ENCODE data around the gene NAT9. TPM values are rescaled to one million over a fixed set of nuclear protein-coding genes. Genes with fewer than 3 reads are reported as not detected.

The NAT9 gene
- total and polyA plus RNA-seq, 2 donors (not counting 1 experiment from before 2014, with no cell fraction given): 66.6 to 73.6 TPM

DNA sequence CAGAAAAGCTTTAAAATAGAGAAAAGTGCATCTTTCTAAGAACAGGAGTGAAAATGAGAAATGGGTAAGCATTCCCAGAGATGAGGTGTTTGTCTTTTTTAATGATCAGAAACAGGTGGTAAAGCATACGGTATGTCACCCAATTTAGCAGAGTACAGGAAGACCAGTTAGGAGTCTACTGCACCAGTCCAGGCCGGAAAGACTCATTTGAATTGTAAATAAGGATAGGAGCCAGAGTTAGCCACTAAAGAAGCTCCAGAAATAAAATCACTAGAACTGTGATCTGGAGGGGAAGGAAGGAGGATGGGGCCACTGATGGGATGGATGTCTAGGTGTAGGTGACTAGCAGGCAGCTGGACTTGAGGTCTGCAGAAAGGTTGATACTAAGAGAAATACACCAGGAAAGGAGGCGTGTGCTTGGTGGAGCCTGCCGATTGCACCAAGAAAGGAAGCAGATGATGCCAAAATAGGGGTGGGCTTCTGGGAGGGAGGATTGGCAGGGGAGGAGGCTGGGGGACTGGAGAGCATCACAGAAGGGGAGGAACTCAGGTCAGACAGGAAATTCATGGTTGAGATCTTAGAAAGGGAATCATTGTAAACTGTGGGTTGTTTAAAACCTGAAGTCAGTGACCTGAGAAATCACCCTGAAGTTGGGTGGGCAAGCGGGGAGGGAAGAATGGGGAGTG, 8.1 kb upstream of the NAT9 start:
- Histone ChIP-seq H3K9me3 (ENCODE audit: control extremely low read depth in 1 of 3, control insufficient read depth in 2 of 3, insufficient read depth in 1 of 3, low read length in 2 of 3) (no peaks in the 10 kb centered on the region), H3K27me3 (replicated peaks in 1 of 4; ENCODE audit: control extremely low read depth in 1 of 4, control insufficient read depth in 3 of 4, insufficient read depth in 4 of 4, low read length in 3 of 4) (no peaks in the 10 kb centered on the region), H3K27ac (ENCODE audit: low read length in 2 of 2) (no peak overlapping the region), H3K4me3 (ENCODE audit: control extremely low read depth in 1 of 5, extremely low read depth in 1 of 5, insufficient read depth in 1 of 5, low read depth in 2 of 5, low read length in 4 of 5) (peak overlapping the region in 1 of 5 experiments; percentile 5), H3K79me2 (ENCODE audit: control insufficient read depth, insufficient read depth, low read length) (peaks cover 25% of the 10 kb centered on the region), H2AFZ (ENCODE audit: insufficient read depth, low read depth, low read length, poor library complexity, severe bottlenecking) (no peak overlapping the region), H4K20me1 (ENCODE audit: control insufficient read depth, insufficient read depth, low read length, poor library complexity, severe bottlenecking) (peaks cover 34% of the 10 kb centered on the region), H3K4me2 (replicated peaks; ENCODE audit: low read depth, low read length, poor library complexity, severe bottlenecking) (peak overlapping the region; percentile 39), H3K36me3 (replicated peaks in 1 of 2; ENCODE audit: control extremely low read depth in 1 of 2, control insufficient read depth in 1 of 2, extremely low read depth in 1 of 2, insufficient read depth in 2 of 2, low read length in 1 of 2) (peaks cover 0 to 13% of the 10 kb centered on the region in 2 experiments), H3K4me1 (ENCODE audit: control insufficient read depth in 2 of 2, insufficient read depth in 2 of 2, low read length in 2 of 2) (peaks cover 30 to 53% of the 10 kb centered on the region in 2 donors), H3K9ac (ENCODE audit: low read length) (peak overlapping the region; percentile 5)
- CTCF ChIA-PET: interaction anchor here (0.7 to 7.1 kb wide), 8 partner anchors 11 to 127 kb away, joined by 3 to 41 read pairs (median 6); no protein-coding TSS in a partner anchor
- Mint-ChIP-seq H3K27ac (peak overlapping the region; percentile 54), H3K4me1 (peaks cover 59% of the 10 kb centered on the region), H3K27me3 (no peaks in the 10 kb centered on the region), H3K9me3 (ENCODE audit: insufficient read depth) (no peaks in the 10 kb centered on the region), H3K4me3 (peak overlapping the region; percentile 42)
- no peak for DNase-seq
- no peak for TF ChIP-seq EZH2 (IDR thresholded peaks at IDR 0.05; ENCODE audit: borderline replicate concordance, insufficient read depth, low read depth, low read length, poor library complexity, severe bottlenecking)
- TF ChIP-seq, protein P1, sequence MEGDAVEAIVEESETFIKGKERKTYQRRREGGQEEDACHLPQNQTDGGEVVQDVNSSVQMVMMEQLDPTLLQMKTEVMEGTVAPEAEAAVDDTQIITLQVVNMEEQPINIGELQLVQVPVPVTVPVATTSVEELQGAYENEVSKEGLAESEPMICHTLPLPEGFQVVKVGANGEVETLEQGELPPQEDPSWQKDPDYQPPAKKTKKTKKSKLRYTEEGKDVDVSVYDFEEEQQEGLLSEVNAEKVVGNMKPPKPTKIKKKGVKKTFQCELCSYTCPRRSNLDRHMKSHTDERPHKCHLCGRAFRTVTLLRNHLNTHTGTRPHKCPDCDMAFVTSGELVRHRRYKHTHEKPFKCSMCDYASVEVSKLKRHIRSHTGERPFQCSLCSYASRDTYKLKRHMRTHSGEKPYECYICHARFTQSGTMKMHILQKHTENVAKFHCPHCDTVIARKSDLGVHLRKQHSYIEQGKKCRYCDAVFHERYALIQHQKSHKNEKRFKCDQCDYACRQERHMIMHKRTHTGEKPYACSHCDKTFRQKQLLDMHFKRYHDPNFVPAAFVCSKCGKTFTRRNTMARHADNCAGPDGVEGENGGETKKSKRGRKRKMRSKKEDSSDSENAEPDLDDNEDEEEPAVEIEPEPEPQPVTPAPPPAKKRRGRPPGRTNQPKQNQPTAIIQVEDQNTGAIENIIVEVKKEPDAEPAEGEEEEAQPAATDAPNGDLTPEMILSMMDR (IDR thresholded peaks at IDR 0.05): no peak
- intact Hi-C loops (cut with micrococcal nuclease): no loop called here
- 49% methylated on average over 5 of the region's 5 CpGs for WGBS (ENCODE audit: insufficient coverage)
- POLR2A ChIA-PET: no interaction called here
- ATAC-seq (ENCODE audit: low read depth): no peak

DNA sequence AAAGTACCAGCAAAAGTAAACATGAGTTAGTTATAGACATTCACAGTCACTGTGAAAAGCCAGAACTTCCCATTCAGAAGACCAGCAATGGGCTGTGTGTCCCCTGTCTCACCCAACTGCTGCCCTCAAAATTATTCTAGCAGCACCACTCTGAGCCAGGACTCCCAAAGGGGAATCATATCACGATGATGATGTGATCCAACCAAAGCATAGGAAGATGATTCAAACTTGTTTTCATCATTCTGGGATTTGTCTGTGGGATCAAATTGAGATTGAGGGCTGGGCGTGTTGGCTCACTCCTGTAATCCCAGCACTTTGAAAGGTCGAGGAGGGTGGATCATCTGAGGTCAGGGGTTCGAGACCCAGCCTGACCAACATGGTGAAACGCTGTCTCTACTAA, 6.4 kb upstream of the NAT9 start:
- ChIA-PET CTCF (interaction anchor here (0.6 to 7.1 kb wide), 6 partner anchors 9 to 125 kb away, joined by 3 to 41 read pairs (median 7); no protein-coding TSS in a partner anchor), POLR2A (no interaction called here)
- no peak overlapping the region for H3K4me2 ChIP-seq (replicated peaks; ENCODE audit: low read depth, low read length, poor library complexity, severe bottlenecking)
- Mint-ChIP-seq H3K4me3 (no peak overlapping the region), H3K4me1 (peaks cover 71% of the 10 kb centered on the region), H3K27ac (no peak overlapping the region), H3K27me3 (no peaks in the 10 kb centered on the region), H3K9me3 (ENCODE audit: insufficient read depth) (no peaks in the 10 kb centered on the region)
- no peak overlapping the region for H3K9ac ChIP-seq (ENCODE audit: low read length)
- H3K4me1 ChIP-seq (ENCODE audit: control insufficient read depth in 2 of 2, insufficient read depth in 2 of 2, low read length in 2 of 2): peaks cover 35 to 60% of the 10 kb centered on the region in 2 donors
- no peak for TF ChIP-seq EZH2 (IDR thresholded peaks at IDR 0.05; ENCODE audit: borderline replicate concordance, insufficient read depth, low read depth, low read length, poor library complexity, severe bottlenecking)
- TF ChIP-seq, protein P1 (IDR thresholded peaks at IDR 0.05): no peak
- H3K4me3 ChIP-seq (ENCODE audit: control extremely low read depth in 1 of 5, extremely low read depth in 1 of 5, insufficient read depth in 1 of 5, low read depth in 2 of 5, low read length in 4 of 5): no peak overlapping the region
- ATAC-seq (ENCODE audit: low read depth): no peak
- no peak overlapping the region for H3K27ac ChIP-seq (ENCODE audit: low read length in 2 of 2)
- H3K9me3 ChIP-seq (ENCODE audit: control extremely low read depth in 1 of 3, control insufficient read depth in 2 of 3, insufficient read depth in 1 of 3, low read length in 2 of 3): no peaks in the 10 kb centered on the region
- H3K36me3 ChIP-seq (replicated peaks in 1 of 2; ENCODE audit: control extremely low read depth in 1 of 2, control insufficient read depth in 1 of 2, extremely low read depth in 1 of 2, insufficient read depth in 2 of 2, low read length in 1 of 2): peaks cover 0 to 13% of the 10 kb centered on the region in 2 experiments
- no peak overlapping the region for H2AFZ ChIP-seq (ENCODE audit: insufficient read depth, low read depth, low read length, poor library complexity, severe bottlenecking)
- intact Hi-C loops (cut with micrococcal nuclease): no loop called here
- peaks cover 43% of the 10 kb centered on the region for H4K20me1 ChIP-seq (ENCODE audit: control insufficient read depth, insufficient read depth, low read length, poor library complexity, severe bottlenecking)
- H3K79me2 ChIP-seq (ENCODE audit: control insufficient read depth, insufficient read depth, low read length): peaks cover 25% of the 10 kb centered on the region
- WGBS (ENCODE audit: insufficient coverage): 100% methylated on average over 1 of the region's 5 CpGs
- no peak for DNase-seq
- H3K27me3 ChIP-seq (replicated peaks in 1 of 4; ENCODE audit: control extremely low read depth in 1 of 4, control insufficient read depth in 3 of 4, insufficient read depth in 4 of 4, low read length in 3 of 4): no peaks in the 10 kb centered on the region

All from B cell (primary cell).